Esophagus muscularis mucosa (tissue), 3 donors: ENCODE data around the gene CEP350.

Source experiments
- POLR2AphosphoS5 ChIP-seq, 2 donors: sonication (generic); formaldehyde crosslinking; IDR thresholded peaks; one replicate each; pipeline ENCODE4 v1.6.1; 2017; ENCODE audit warnings: antibody characterized with exemption in 2 of 2
- TF ChIP-seq, protein P1 (sequence below), 3 experiments: fragments of 200-600 bp in 2 of 3; fragments of 450-650 bp in 1 of 3; sonication (generic) in 2 of 3; IDR thresholded peaks; one replicate each; pipeline ENCODE4 v1.5.1; 2017 to 2019; ENCODE audit warnings: antibody characterized with exemption in 3 of 3, mild to moderate bottlenecking in 2 of 3, moderate library complexity in 1 of 3

DNA sequence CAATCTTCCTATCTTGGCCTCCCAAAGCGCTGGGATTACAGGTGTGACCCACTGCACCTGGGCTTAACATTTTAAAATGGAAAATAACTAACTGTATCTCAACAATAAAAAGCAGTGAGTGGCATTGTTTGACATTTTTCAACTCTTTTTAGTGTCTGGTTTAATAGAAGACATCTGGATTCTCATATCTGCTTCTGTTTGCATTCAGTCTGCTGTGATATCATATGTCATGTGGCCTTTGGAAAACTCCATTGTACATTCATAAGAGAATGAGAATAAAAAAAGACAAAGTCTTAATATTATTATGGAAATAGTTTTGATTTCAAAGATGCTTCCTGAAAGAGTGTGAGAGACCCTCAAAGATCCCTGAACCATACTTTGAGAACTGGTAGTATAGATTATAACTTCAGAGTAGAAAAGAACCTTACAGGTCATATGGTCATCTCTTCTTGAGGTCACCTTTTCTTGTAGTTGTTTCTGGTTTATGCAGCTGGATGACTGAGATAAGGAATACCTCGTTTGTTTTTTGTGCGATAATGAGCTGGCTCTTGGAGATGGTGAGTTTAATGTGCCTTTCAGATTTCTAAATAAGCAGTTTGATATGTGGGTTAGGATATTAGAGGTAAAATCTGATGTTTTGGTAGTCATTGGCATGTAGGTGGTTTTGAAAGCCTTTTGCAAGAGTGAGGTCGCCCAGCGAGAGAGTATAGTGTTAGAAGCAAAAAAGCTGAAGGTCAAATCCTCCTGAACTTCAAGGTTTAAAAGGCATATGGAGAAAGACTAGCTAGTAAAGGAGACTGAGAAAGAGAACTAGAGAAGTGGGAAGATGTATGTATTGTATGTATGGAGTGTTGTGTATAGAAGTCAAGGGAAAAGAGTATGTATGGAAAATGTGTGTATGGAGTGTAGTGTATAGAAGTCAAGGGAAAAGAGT lies 17.2 kb downstream of the CEP350 start:
- no peak for TF ChIP-seq POLR2AphosphoS5 (IDR thresholded peaks at IDR 0.05)
- TF ChIP-seq, protein P1, sequence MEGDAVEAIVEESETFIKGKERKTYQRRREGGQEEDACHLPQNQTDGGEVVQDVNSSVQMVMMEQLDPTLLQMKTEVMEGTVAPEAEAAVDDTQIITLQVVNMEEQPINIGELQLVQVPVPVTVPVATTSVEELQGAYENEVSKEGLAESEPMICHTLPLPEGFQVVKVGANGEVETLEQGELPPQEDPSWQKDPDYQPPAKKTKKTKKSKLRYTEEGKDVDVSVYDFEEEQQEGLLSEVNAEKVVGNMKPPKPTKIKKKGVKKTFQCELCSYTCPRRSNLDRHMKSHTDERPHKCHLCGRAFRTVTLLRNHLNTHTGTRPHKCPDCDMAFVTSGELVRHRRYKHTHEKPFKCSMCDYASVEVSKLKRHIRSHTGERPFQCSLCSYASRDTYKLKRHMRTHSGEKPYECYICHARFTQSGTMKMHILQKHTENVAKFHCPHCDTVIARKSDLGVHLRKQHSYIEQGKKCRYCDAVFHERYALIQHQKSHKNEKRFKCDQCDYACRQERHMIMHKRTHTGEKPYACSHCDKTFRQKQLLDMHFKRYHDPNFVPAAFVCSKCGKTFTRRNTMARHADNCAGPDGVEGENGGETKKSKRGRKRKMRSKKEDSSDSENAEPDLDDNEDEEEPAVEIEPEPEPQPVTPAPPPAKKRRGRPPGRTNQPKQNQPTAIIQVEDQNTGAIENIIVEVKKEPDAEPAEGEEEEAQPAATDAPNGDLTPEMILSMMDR (IDR thresholded peaks at IDR 0.05) = no peak
